ENCODE results near the gene AOPEP. TPM values are rescaled to one million over a fixed set of nuclear protein-coding genes. Genes with fewer than 3 reads are reported as not detected.

Gene AOPEP
- total RNA-seq, 2 experiments from 2014 or later = 5.8 to 6.4 TPM

GRCh38 chr9:94754976-94755475, 28.5 kb downstream of the AOPEP start:
- Mint-ChIP-seq H3K4me3 (no peak overlapping the region), H3K9me3 (peaks cover 2% of the 10 kb centered on the region), H3K27me3 (ENCODE audit: low read depth) (no peaks in the 10 kb centered on the region), H3K4me1 (ENCODE audit: low read depth) (no peaks in the 10 kb centered on the region), H3K27ac (no peak overlapping the region), H3K36me3 (ENCODE audit: low read depth) (peaks cover 7% of the 10 kb centered on the region)
- no peak for DNase-seq
- CTCF ChIA-PET = no interaction called here
- intact Hi-C loops (cut with micrococcal nuclease) = no loop called here

- CTCF ChIA-PET = no interaction called here
- intact Hi-C loops (cut with micrococcal nuclease) = no loop called here
- H3K36me3 Mint-ChIP-seq (ENCODE audit: low read depth) = peaks cover 8% of the 10 kb centered on the region
- peaks cover 4% of the 10 kb centered on the region for H3K4me1 Mint-ChIP-seq (ENCODE audit: low read depth)
- H3K27me3 Mint-ChIP-seq (ENCODE audit: low read depth) = no peaks in the 10 kb centered on the region
- H3K4me3 Mint-ChIP-seq = no peak overlapping the region
- no peak for DNase-seq
- H3K9me3 Mint-ChIP-seq = no peaks in the 10 kb centered on the region
- H3K27ac Mint-ChIP-seq = no peak overlapping the region
Observed at GRCh38 chr9:94757158-94757557, 30.7 kb downstream of the AOPEP start.

- no peak overlapping the region for H3K27ac Mint-ChIP-seq
- no peak for DNase-seq
- H3K36me3 Mint-ChIP-seq (ENCODE audit: low read depth) = peaks cover 8% of the 10 kb centered on the region
- H3K4me3 Mint-ChIP-seq = no peak overlapping the region
- no peaks in the 10 kb centered on the region for H3K27me3 Mint-ChIP-seq (ENCODE audit: low read depth)
- no peaks in the 10 kb centered on the region for H3K9me3 Mint-ChIP-seq
- H3K4me1 Mint-ChIP-seq (ENCODE audit: low read depth) = peaks cover 4% of the 10 kb centered on the region
- CTCF ChIA-PET = interaction anchor here (0.7 kb wide), 1 partner anchor 591 kb away, joined by 5 read pairs; no protein-coding TSS in a partner anchor
- intact Hi-C loops (cut with micrococcal nuclease) = no loop called here
Observed at GRCh38 chr9:94758031-94758430, 31.5 kb downstream of the AOPEP start.

- DNase-seq = no peak
- CTCF ChIA-PET = interaction anchor here (0.7 kb wide), 1 partner anchor 590 kb away, joined by 5 read pairs; no protein-coding TSS in a partner anchor
- no peaks in the 10 kb centered on the region for H3K27me3 Mint-ChIP-seq (ENCODE audit: low read depth)
- H3K27ac Mint-ChIP-seq = no peak overlapping the region
- no peaks in the 10 kb centered on the region for H3K9me3 Mint-ChIP-seq
- H3K4me3 Mint-ChIP-seq = no peak overlapping the region
- peaks cover 4% of the 10 kb centered on the region for H3K4me1 Mint-ChIP-seq (ENCODE audit: low read depth)
- H3K36me3 Mint-ChIP-seq (ENCODE audit: low read depth) = peaks cover 8% of the 10 kb centered on the region
- intact Hi-C loops (cut with micrococcal nuclease) = no loop called here
Observed at GRCh38 chr9:94758880-94759279, 32.4 kb downstream of the AOPEP start.

GRCh38 chr9:94760010-94760409, 33.5 kb downstream of the AOPEP start:
- H3K27ac Mint-ChIP-seq = no peak overlapping the region

GRCh38 chr9:94760660-94761059, 34.2 kb downstream of the AOPEP start:
- no peak for DNase-seq
- Mint-ChIP-seq H3K4me3 (no peak overlapping the region), H3K9me3 (no peaks in the 10 kb centered on the region), H3K27ac (no peak overlapping the region), H3K36me3 (ENCODE audit: low read depth) (peaks cover 8% of the 10 kb centered on the region), H3K27me3 (ENCODE audit: low read depth) (no peaks in the 10 kb centered on the region), H3K4me1 (ENCODE audit: low read depth) (peaks cover 4% of the 10 kb centered on the region)
- intact Hi-C loops (cut with micrococcal nuclease) = no loop called here
- CTCF ChIA-PET = interaction anchor here (0.7 to 1.0 kb wide), 2 partner anchors 367 to 420 kb away, joined by 4 to 8 read pairs; no protein-coding TSS in a partner anchor

More at GRCh38 chr9:94760010-94760409, 33.5 kb downstream of the AOPEP start:
- intact Hi-C loops (cut with micrococcal nuclease) = no loop called here
- CTCF ChIA-PET = interaction anchor here (0.7 to 1.0 kb wide), 2 partner anchors 368 to 420 kb away, joined by 4 to 8 read pairs; no protein-coding TSS in a partner anchor
- DNase-seq = no peak
- H3K4me1 Mint-ChIP-seq (ENCODE audit: low read depth) = peaks cover 4% of the 10 kb centered on the region
- peaks cover 8% of the 10 kb centered on the region for H3K36me3 Mint-ChIP-seq (ENCODE audit: low read depth)
- H3K9me3 Mint-ChIP-seq = no peaks in the 10 kb centered on the region
- H3K27me3 Mint-ChIP-seq (ENCODE audit: low read depth) = no peaks in the 10 kb centered on the region
- H3K4me3 Mint-ChIP-seq = no peak overlapping the region

- DNase-seq = no peak
- no peaks in the 10 kb centered on the region for H3K9me3 Mint-ChIP-seq
- H3K4me3 Mint-ChIP-seq = no peak overlapping the region
- peaks cover 4% of the 10 kb centered on the region for H3K4me1 Mint-ChIP-seq (ENCODE audit: low read depth)
- no peaks in the 10 kb centered on the region for H3K27me3 Mint-ChIP-seq (ENCODE audit: low read depth)
- intact Hi-C loops (cut with micrococcal nuclease) = no loop called here
- peaks cover 8% of the 10 kb centered on the region for H3K36me3 Mint-ChIP-seq (ENCODE audit: low read depth)
- H3K27ac Mint-ChIP-seq = no peak overlapping the region
- CTCF ChIA-PET = no interaction called here
Observed at GRCh38 chr9:94761481-94761880, 35.0 kb downstream of the AOPEP start.

GRCh38 chr9:94767331-94768072, 41.0 kb downstream of the AOPEP start:
- no peaks in the 10 kb centered on the region for H3K36me3 Mint-ChIP-seq (ENCODE audit: low read depth)
- no peak for DNase-seq
- H3K27me3 Mint-ChIP-seq (ENCODE audit: low read depth) = no peaks in the 10 kb centered on the region
- no peak overlapping the region for H3K27ac Mint-ChIP-seq
- intact Hi-C loops (cut with micrococcal nuclease) = no loop called here
- CTCF ChIA-PET = no interaction called here
- H3K9me3 Mint-ChIP-seq = no peaks in the 10 kb centered on the region
- peaks cover 5% of the 10 kb centered on the region for H3K4me1 Mint-ChIP-seq (ENCODE audit: low read depth)
- H3K4me3 Mint-ChIP-seq = no peak overlapping the region

GRCh38 chr9:94768766-94769165, 42.3 kb downstream of the AOPEP start:
- Mint-ChIP-seq H3K9me3 (no peaks in the 10 kb centered on the region), H3K4me3 (no peak overlapping the region), H3K36me3 (ENCODE audit: low read depth) (peaks cover 4% of the 10 kb centered on the region), H3K27me3 (ENCODE audit: low read depth) (no peaks in the 10 kb centered on the region), H3K4me1 (ENCODE audit: low read depth) (peaks cover 5% of the 10 kb centered on the region), H3K27ac (no peak overlapping the region)
- CTCF ChIA-PET = interaction anchor here (0.7 to 1.3 kb wide), 2 partner anchors 14 to 317 kb away, joined by 3 to 7 read pairs; no protein-coding TSS in a partner anchor
- intact Hi-C loops (cut with micrococcal nuclease) = no loop called here
- DNase-seq = no peak

GRCh38 chr9:94770334-94770733, 43.8 kb downstream of the AOPEP start:
- Mint-ChIP-seq H3K9me3 (no peaks in the 10 kb centered on the region), H3K4me1 (ENCODE audit: low read depth) (peaks cover 5% of the 10 kb centered on the region), H3K27me3 (ENCODE audit: low read depth) (no peaks in the 10 kb centered on the region), H3K4me3 (no peak overlapping the region), H3K27ac (no peak overlapping the region), H3K36me3 (ENCODE audit: low read depth) (peaks cover 5% of the 10 kb centered on the region)
- intact Hi-C loops (cut with micrococcal nuclease) = no loop called here
- CTCF ChIA-PET = no interaction called here
- DNase-seq = no peak

- DNase-seq = peak; percentile 16
- peaks cover 5% of the 10 kb centered on the region for H3K4me1 Mint-ChIP-seq (ENCODE audit: low read depth)
- no peak overlapping the region for H3K4me3 Mint-ChIP-seq
- no peaks in the 10 kb centered on the region for H3K27me3 Mint-ChIP-seq (ENCODE audit: low read depth)
- H3K9me3 Mint-ChIP-seq = no peaks in the 10 kb centered on the region
- CTCF ChIA-PET = interaction anchor here (0.5 kb wide), 1 partner anchor 49 kb away, joined by 3 read pairs; no protein-coding TSS in a partner anchor
- H3K27ac Mint-ChIP-seq = no peak overlapping the region
- intact Hi-C loops (cut with micrococcal nuclease) = no loop called here
- H3K36me3 Mint-ChIP-seq (ENCODE audit: low read depth) = peaks cover 5% of the 10 kb centered on the region
Observed at GRCh38 chr9:94771096-94771495, 44.6 kb downstream of the AOPEP start.

GRCh38 chr9:94772144-94772543, 45.6 kb downstream of the AOPEP start:
- CTCF ChIA-PET = no interaction called here
- H3K36me3 Mint-ChIP-seq (ENCODE audit: low read depth) = peaks cover 5% of the 10 kb centered on the region
- intact Hi-C loops (cut with micrococcal nuclease) = no loop called here
- DNase-seq = no peak
- H3K4me3 Mint-ChIP-seq = no peak overlapping the region
- H3K9me3 Mint-ChIP-seq = no peaks in the 10 kb centered on the region
- H3K27ac Mint-ChIP-seq = no peak overlapping the region
- peaks cover 5% of the 10 kb centered on the region for H3K4me1 Mint-ChIP-seq (ENCODE audit: low read depth)
- H3K27me3 Mint-ChIP-seq (ENCODE audit: low read depth) = no peaks in the 10 kb centered on the region

Data from activated naive CD4-positive, alpha-beta T cell treated with anti-CD3 and anti-CD28 coated beads for 36 hours (primary cell).